ENCODE data around the gene GBP6. TPM values are rescaled to one million over a fixed set of nuclear protein-coding genes. Genes with fewer than 3 reads are reported as not detected.
"Not testable (repeated sequence)": the region's sequence is repeated elsewhere in the genome, so short reads cannot be mapped to it uniquely, and the experiment has no call there.

The GBP6 gene
- total RNA-seq, 1 experiment from 2014 or later, result not detected

DNA sequence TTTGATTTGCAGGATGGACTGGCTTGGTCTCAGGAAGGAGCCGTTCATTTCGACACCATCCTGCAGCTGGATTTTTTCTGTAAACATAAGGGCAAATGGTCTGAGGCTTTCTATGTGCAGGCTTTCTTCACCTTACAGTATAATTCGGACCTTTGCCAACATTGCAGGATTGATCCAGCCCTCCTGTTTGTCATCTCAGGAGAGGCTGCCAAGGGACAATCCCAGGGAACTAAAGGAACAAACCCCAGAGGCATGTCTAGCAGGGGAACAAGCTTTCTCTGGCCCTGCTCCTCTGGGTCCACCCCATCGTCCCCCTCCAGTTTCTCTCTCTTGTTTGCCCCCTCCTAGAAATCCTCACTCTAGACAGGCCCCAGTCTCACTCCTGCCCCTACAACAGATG lies 24.8 kb upstream of the GBP6 start:
- Mint-ChIP-seq H3K4me3 (no peak overlapping the region), H3K9me3 (peaks cover 19% of the 10 kb centered on the region)
- ATAC-seq, result no peak

DNA sequence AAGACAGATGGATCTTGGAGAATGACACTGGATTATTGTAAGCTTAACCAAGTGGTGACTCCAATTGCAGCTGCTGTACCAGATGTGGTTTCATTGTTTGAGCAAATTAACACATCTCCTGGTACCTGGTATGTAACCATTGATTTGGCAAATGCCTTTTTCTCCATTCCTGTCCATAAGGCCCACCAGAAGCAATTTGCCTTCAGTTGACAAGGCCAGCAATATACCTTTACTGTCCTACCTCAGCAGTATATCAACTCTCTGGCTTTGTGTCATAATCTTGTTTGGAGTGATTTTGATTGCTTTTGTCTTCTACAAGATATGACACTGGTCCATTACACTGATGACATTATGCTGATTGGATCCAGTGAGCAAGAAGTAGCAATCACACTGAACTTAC lies 18.4 kb upstream of the GBP6 start:
- CTCF ChIA-PET; H3K27me3 Mint-ChIP-seq (ENCODE audit: low read depth); H3K36me3 Mint-ChIP-seq; DNase-seq (ENCODE audit: low spot score); H3K4me3 Mint-ChIP-seq; POLR2A ChIA-PET; H3K27ac Mint-ChIP-seq; ATAC-seq; H3K4me1 Mint-ChIP-seq: not testable (repeated sequence)
- peaks cover 18% of the 10 kb centered on the region for H3K9me3 Mint-ChIP-seq

More for the DNA sequence above, 24.8 kb upstream of the GBP6 start:
- Mint-ChIP-seq H3K27me3 (ENCODE audit: low read depth) (peaks cover 3% of the 10 kb centered on the region; the same call in 1 of the 2 replicates), H3K27ac (no peak overlapping the region), H3K4me1 (peaks cover 6% of the 10 kb centered on the region), H3K36me3 (no peaks in the 10 kb centered on the region)
- CTCF ChIA-PET, result no interaction called here
- POLR2A ChIA-PET, result no interaction called here
- DNase-seq (ENCODE audit: low spot score), result no peak
- TF ChIP-seq FOXK1 (CRISPR knock-in tag; IDR thresholded peaks at IDR 0.05), result no peak
- no peak for TF ChIP-seq ATF1 (CRISPR knock-in tag; IDR thresholded peaks at IDR 0.05)
- TF ChIP-seq, protein P1, sequence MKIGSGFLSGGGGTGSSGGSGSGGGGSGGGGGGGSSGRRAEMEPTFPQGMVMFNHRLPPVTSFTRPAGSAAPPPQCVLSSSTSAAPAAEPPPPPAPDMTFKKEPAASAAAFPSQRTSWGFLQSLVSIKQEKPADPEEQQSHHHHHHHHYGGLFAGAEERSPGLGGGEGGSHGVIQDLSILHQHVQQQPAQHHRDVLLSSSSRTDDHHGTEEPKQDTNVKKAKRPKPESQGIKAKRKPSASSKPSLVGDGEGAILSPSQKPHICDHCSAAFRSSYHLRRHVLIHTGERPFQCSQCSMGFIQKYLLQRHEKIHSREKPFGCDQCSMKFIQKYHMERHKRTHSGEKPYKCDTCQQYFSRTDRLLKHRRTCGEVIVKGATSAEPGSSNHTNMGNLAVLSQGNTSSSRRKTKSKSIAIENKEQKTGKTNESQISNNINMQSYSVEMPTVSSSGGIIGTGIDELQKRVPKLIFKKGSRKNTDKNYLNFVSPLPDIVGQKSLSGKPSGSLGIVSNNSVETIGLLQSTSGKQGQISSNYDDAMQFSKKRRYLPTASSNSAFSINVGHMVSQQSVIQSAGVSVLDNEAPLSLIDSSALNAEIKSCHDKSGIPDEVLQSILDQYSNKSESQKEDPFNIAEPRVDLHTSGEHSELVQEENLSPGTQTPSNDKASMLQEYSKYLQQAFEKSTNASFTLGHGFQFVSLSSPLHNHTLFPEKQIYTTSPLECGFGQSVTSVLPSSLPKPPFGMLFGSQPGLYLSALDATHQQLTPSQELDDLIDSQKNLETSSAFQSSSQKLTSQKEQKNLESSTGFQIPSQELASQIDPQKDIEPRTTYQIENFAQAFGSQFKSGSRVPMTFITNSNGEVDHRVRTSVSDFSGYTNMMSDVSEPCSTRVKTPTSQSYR (CRISPR knock-in tag; IDR thresholded peaks at IDR 0.05), result no peak
- no peak for TF ChIP-seq ZNF232 (CRISPR knock-in tag; IDR thresholded peaks at IDR 0.05)
- no peak for TF ChIP-seq SP1 (CRISPR knock-in tag; conservative IDR thresholded peaks at IDR 0.05)
- TF ChIP-seq JUN (CRISPR knock-in tag; IDR thresholded peaks at IDR 0.05), result no peak
- TF ChIP-seq, protein P2, sequence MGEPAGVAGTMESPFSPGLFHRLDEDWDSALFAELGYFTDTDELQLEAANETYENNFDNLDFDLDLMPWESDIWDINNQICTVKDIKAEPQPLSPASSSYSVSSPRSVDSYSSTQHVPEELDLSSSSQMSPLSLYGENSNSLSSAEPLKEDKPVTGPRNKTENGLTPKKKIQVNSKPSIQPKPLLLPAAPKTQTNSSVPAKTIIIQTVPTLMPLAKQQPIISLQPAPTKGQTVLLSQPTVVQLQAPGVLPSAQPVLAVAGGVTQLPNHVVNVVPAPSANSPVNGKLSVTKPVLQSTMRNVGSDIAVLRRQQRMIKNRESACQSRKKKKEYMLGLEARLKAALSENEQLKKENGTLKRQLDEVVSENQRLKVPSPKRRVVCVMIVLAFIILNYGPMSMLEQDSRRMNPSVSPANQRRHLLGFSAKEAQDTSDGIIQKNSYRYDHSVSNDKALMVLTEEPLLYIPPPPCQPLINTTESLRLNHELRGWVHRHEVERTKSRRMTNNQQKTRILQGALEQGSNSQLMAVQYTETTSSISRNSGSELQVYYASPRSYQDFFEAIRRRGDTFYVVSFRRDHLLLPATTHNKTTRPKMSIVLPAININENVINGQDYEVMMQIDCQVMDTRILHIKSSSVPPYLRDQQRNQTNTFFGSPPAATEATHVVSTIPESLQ (CRISPR knock-in tag; IDR thresholded peaks at IDR 0.05), result no peak
- no peak for TF ChIP-seq SMAD3 (CRISPR knock-in tag; IDR thresholded peaks at IDR 0.05; ENCODE audit: borderline replicate concordance)
- TF ChIP-seq, protein P3, sequence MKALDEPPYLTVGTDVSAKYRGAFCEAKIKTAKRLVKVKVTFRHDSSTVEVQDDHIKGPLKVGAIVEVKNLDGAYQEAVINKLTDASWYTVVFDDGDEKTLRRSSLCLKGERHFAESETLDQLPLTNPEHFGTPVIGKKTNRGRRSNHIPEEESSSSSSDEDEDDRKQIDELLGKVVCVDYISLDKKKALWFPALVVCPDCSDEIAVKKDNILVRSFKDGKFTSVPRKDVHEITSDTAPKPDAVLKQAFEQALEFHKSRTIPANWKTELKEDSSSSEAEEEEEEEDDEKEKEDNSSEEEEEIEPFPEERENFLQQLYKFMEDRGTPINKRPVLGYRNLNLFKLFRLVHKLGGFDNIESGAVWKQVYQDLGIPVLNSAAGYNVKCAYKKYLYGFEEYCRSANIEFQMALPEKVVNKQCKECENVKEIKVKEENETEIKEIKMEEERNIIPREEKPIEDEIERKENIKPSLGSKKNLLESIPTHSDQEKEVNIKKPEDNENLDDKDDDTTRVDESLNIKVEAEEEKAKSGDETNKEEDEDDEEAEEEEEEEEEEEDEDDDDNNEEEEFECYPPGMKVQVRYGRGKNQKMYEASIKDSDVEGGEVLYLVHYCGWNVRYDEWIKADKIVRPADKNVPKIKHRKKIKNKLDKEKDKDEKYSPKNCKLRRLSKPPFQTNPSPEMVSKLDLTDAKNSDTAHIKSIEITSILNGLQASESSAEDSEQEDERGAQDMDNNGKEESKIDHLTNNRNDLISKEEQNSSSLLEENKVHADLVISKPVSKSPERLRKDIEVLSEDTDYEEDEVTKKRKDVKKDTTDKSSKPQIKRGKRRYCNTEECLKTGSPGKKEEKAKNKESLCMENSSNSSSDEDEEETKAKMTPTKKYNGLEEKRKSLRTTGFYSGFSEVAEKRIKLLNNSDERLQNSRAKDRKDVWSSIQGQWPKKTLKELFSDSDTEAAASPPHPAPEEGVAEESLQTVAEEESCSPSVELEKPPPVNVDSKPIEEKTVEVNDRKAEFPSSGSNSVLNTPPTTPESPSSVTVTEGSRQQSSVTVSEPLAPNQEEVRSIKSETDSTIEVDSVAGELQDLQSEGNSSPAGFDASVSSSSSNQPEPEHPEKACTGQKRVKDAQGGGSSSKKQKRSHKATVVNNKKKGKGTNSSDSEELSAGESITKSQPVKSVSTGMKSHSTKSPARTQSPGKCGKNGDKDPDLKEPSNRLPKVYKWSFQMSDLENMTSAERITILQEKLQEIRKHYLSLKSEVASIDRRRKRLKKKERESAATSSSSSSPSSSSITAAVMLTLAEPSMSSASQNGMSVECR (CRISPR knock-in tag; IDR thresholded peaks at IDR 0.05; ENCODE audit: borderline replicate concordance), result no peak
- TF ChIP-seq, protein P4, sequence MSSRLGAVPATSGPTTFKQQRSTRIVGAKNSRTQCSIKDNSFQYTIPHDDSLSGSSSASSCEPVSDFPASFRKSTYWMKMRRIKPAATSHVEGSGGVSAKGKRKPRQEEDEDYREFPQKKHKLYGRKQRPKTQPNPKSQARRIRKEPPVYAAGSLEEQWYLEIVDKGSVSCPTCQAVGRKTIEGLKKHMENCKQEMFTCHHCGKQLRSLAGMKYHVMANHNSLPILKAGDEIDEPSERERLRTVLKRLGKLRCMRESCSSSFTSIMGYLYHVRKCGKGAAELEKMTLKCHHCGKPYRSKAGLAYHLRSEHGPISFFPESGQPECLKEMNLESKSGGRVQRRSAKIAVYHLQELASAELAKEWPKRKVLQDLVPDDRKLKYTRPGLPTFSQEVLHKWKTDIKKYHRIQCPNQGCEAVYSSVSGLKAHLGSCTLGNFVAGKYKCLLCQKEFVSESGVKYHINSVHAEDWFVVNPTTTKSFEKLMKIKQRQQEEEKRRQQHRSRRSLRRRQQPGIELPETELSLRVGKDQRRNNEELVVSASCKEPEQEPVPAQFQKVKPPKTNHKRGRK (CRISPR knock-in tag; IDR thresholded peaks at IDR 0.05; ENCODE audit: borderline replicate concordance), result no peak
- TF ChIP-seq, protein P5, sequence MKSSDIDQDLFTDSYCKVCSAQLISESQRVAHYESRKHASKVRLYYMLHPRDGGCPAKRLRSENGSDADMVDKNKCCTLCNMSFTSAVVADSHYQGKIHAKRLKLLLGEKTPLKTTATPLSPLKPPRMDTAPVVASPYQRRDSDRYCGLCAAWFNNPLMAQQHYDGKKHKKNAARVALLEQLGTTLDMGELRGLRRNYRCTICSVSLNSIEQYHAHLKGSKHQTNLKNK (CRISPR knock-in tag; IDR thresholded peaks at IDR 0.05), result no peak
- TF ChIP-seq HMGA2 (CRISPR knock-in tag; IDR thresholded peaks at IDR 0.05), result no peak
- no peak for TF ChIP-seq MYBL2 (CRISPR knock-in tag; IDR thresholded peaks at IDR 0.05)
- TF ChIP-seq FOXP1 (CRISPR knock-in tag; IDR thresholded peaks at IDR 0.05; ENCODE audit: borderline replicate concordance), result no peak
